K562 (cell line): ENCODE results near the gene EIF1. TPM values are rescaled to one million over a fixed set of nuclear protein-coding genes. Genes with fewer than 3 reads are reported as not detected.

Source experiments
- CC2D1A ChIP-seq: fragments of 450-650 bp; IDR thresholded peaks from 2 replicates; pipeline ENCODE4 v1.6.1; 2017; ENCODE audit warnings: mild to moderate bottlenecking
- ELF4 ChIP-seq: fragments of 450-650 bp; formaldehyde crosslinking; IDR thresholded peaks from 2 replicates; pipeline ENCODE4 v1.4.0; 2022; ENCODE audit warnings: missing genetic modification characterization
- GATAD2B ChIP-seq: fragments of 450-650 bp; IDR thresholded peaks from 2 replicates; pipeline ENCODE4 v1.6.1; 2017; ENCODE audit warnings: mild to moderate bottlenecking, borderline replicate concordance
- HDGF ChIP-seq: fragments of 450-650 bp; IDR thresholded peaks from 2 replicates; pipeline ENCODE4 v1.6.1; 2016
- HNRNPUL1 ChIP-seq: fragments of 200-400 bp; formaldehyde crosslinking; IDR thresholded peaks from 2 replicates; pipeline ENCODE4 v1.6.1; 2017; ENCODE audit warnings: low read length
- IFI16 ChIP-seq: fragments of 250-450 bp; sonication (Bioruptor Pico); IDR thresholded peaks from 2 replicates; pipeline ENCODE4 v2.1.2; 2022; ENCODE audit warnings: mild to moderate bottlenecking, inconsistent platforms
- KHSRP ChIP-seq: fragments of 450-650 bp; IDR thresholded peaks from 2 replicates; pipeline ENCODE4 v1.6.1; 2017
- NFATC3 ChIP-seq: fragments of 450-650 bp; IDR thresholded peaks from 2 replicates; pipeline ENCODE4 v1.6.1; 2017; ENCODE audit warnings: mild to moderate bottlenecking
- RNF219 ChIP-seq: fragments of 250-450 bp; sonication (Bioruptor Pico); IDR thresholded peaks from 2 replicates; pipeline ENCODE4 v1.5.0; 2022; ENCODE audit warnings: mild to moderate bottlenecking
- SMAD1 ChIP-seq: fragments of 150-350 bp; IDR thresholded peaks from 2 replicates; pipeline ENCODE4 v1.6.1; 2014; ENCODE audit warnings: low read length, low read depth; ENCODE audit not compliant: partially characterized antibody
- SMARCE1 ChIP-seq: fragments of 450-650 bp; IDR thresholded peaks from 2 replicates; pipeline ENCODE4 v1.7.1; 2016; ENCODE audit warnings: mild to moderate bottlenecking
- ZBTB5 ChIP-seq: fragments of 450-650 bp; IDR thresholded peaks from 2 replicates; pipeline ENCODE4 v1.6.1; 2017; ENCODE audit warnings: antibody characterized with exemption
- ZNF12 ChIP-seq: sonication (generic); formaldehyde crosslinking; IDR thresholded peaks from 2 replicates; pipeline ENCODE4 v1.4.0; 2020; ENCODE audit warnings: mild to moderate bottlenecking, missing genetic modification reagents
- ZNF280A ChIP-seq: fragments of 450-650 bp; IDR thresholded peaks from 2 replicates; pipeline ENCODE4 v1.6.1; 2018; ENCODE audit warnings: mild to moderate bottlenecking, low read depth; ENCODE audit not compliant: partially characterized antibody
- polyA plus RNA-seq, 8 experiments: library from polyadenylated mRNA; depleted of rRNA in 4 of 8; stranded (reverse) in 5 of 8; unstranded in 3 of 8; fragments of >200 nt; fragmentation: Nextera tagmentation in 2 of 8; fragmentation: Illumina TruSeq in 1 of 8; extraction: Ambion mirVana in 2 of 8; extraction: Trizol in 1 of 8; gene quantifications; 2 replicates each; pipeline versions ENCODE4 v1.2.1 to v1.2.3, GENCODE V29; 2011 to 2014; ENCODE audit warnings: inconsistent platforms in 1 of 8, missing spikeins in 1 of 8
- total RNA-seq, 7 experiments: library from RNA; depleted of rRNA in 6 of 7; stranded (reverse); fragments of >200 nt in 6 of 7; fragmentation: Illumina TruSeq in 2 of 7; extraction: Trizol in 2 of 7; gene quantifications; 2 replicates each; pipeline versions ENCODE4 v1.2.1 to v1.2.3, GENCODE V29; 2011 to 2021; ENCODE audit warnings: low replicate concordance in 1 of 7
- TF ChIP-seq, protein P1 (sequence below): sonication (generic); formaldehyde crosslinking; IDR thresholded peaks from 2 replicates; pipeline ENCODE4 v1.4.0; 2020; ENCODE audit warnings: mild to moderate bottlenecking, missing genetic modification reagents

Gene EIF1
- total and polyA plus RNA-seq, 9 of the 15 experiments (the other 6 are each of a cell fraction or from before 2014, with no cell fraction given) = 67.0 to 1,204 (median 320) TPM

- TF ChIP-seq ZNF280A (no peak), ZBTB5 (no peak), CC2D1A (no peak; the same call in 1 of the 2 replicates), SMAD1 (no peak), HNRNPUL1 (no peak), NFATC3 (no peak), RNF219 (CRISPR knock-in tag) (no peak), IFI16 (CRISPR knock-in tag) (no peak), ZNF12 (no peak), ELF4 (CRISPR knock-in tag) (no peak), GATAD2B (no peak), KHSRP (no peak), HDGF (peak; percentile 94), SMARCE1 (peak; percentile 82)
- TF ChIP-seq, protein P1, sequence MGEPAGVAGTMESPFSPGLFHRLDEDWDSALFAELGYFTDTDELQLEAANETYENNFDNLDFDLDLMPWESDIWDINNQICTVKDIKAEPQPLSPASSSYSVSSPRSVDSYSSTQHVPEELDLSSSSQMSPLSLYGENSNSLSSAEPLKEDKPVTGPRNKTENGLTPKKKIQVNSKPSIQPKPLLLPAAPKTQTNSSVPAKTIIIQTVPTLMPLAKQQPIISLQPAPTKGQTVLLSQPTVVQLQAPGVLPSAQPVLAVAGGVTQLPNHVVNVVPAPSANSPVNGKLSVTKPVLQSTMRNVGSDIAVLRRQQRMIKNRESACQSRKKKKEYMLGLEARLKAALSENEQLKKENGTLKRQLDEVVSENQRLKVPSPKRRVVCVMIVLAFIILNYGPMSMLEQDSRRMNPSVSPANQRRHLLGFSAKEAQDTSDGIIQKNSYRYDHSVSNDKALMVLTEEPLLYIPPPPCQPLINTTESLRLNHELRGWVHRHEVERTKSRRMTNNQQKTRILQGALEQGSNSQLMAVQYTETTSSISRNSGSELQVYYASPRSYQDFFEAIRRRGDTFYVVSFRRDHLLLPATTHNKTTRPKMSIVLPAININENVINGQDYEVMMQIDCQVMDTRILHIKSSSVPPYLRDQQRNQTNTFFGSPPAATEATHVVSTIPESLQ (CRISPR knock-in tag) = no peak
Measured at GRCh38 chr17:41678907-41679739, 9.6 kb upstream of the EIF1 start (continued).
